ENCODE results near the gene ACTMAP. TPM values are rescaled to one million over a fixed set of nuclear protein-coding genes. Genes with fewer than 3 reads are reported as not detected.

Gene ACTMAP
- total and polyA plus RNA-seq, 2 of the 8 experiments (the other 6 are each of a cell fraction or from before 2014, with no cell fraction given) = 24.1 to 26.5 TPM

GRCh38 chr19:40778706-40779284, 28.5 kb upstream of the ACTMAP start:
- Histone ChIP-seq H4K5ac (ENCODE audit: insufficient read length, low read depth, low read length) (peak overlapping the region; percentile 48), H3K79me1 (ENCODE audit: low read depth, low read length) (no peaks in the 10 kb centered on the region), H3K27ac (ENCODE audit: low read depth, low read length) (peak overlapping the region; percentile 81; the same call in 1 of the 2 replicates), H3K56ac (replicated peaks; ENCODE audit: insufficient read length, low read depth, low read length) (no peak overlapping the region), H2BK12ac (ENCODE audit: low read depth, low read length) (peak overlapping the region; percentile 75; the same call in 1 of the 2 replicates), H3K14ac (ENCODE audit: insufficient read length) (no peak overlapping the region), H3K9me3 (ENCODE audit: insufficient read depth in 2 of 2, low read depth in 1 of 2, low read length in 1 of 2) (no peaks in the 10 kb centered on the region), H3K79me2 (ENCODE audit: control insufficient read depth in 1 of 2, insufficient read depth in 2 of 2, low read length in 2 of 2) (no peaks in the 10 kb centered on the region), H3K36me3 (ENCODE audit: control insufficient read depth in 2 of 4, insufficient read depth in 4 of 4, low read length in 3 of 4) (no peaks in the 10 kb centered on the region), H3K27me3 (replicated peaks in 1 of 4; ENCODE audit: control insufficient read depth in 3 of 4, extremely low read depth in 1 of 4, insufficient read depth in 3 of 4, low read length in 3 of 4) (no peaks in the 10 kb centered on the region), H2AFZ (ENCODE audit: low read length) (no peak overlapping the region), H3K4me1 (replicated peaks in 1 of 4; ENCODE audit: control insufficient read depth in 3 of 4, insufficient read depth in 4 of 4, low read length in 3 of 4) (peaks cover 0 to 14% (median 6%) of the 10 kb centered on the region in 4 experiments; a peak in 6 of 7 replicates), H2BK15ac (ENCODE audit: low read length) (no peak overlapping the region; the same call in 1 of the 2 replicates), H3K23ac (ENCODE audit: insufficient read length) (no peak overlapping the region), H4K8ac (ENCODE audit: extremely low read depth, insufficient read depth, low read length) (no peak overlapping the region), H2BK20ac (ENCODE audit: low read length) (no peak overlapping the region; the same call in 1 of the 2 replicates), H2AK5ac (ENCODE audit: low read depth, low read length) (no peak overlapping the region), H3K4me3 (ENCODE audit: extremely low read depth in 1 of 4, insufficient read depth in 2 of 4, low read depth in 3 of 4, low read length in 4 of 4) (peak overlapping the region; percentile 62 to 88 (median 79)), H3K4ac (replicated peaks; ENCODE audit: insufficient read length, low read depth, low read length) (no peak overlapping the region), H3K9ac (replicated peaks in 1 of 4; ENCODE audit: extremely low read depth in 1 of 4, low read depth in 3 of 4, low read length in 3 of 4) (peak overlapping the region in 2 of 4 experiments; percentile 3 to 56; a peak in 4 of 7 replicates), H4K91ac (replicated peaks; ENCODE audit: insufficient read length, low read length) (no peak overlapping the region), H3K4me2 (ENCODE audit: insufficient read depth in 1 of 2, low read depth in 2 of 2, low read length in 2 of 2) (peak overlapping the region; percentile 66 to 94), H2BK120ac (replicated peaks; ENCODE audit: low read depth, low read length) (peak overlapping the region; percentile 25), H3K23me2 (ENCODE audit: low read depth, low read length) (peaks cover 8% of the 10 kb centered on the region; the same call in 1 of the 2 replicates), H2BK5ac (ENCODE audit: low read depth, low read length) (peak overlapping the region; percentile 71), H4K20me1 (replicated peaks in 1 of 2; ENCODE audit: control insufficient read depth in 1 of 2, insufficient read depth in 2 of 2, low read length in 2 of 2) (no peaks in the 10 kb centered on the region), H3K18ac (ENCODE audit: extremely low read depth, low read length) (peak overlapping the region; percentile 71; the same call in 1 of the 2 replicates)
- DNase-seq (ENCODE audit: low read depth in 1 of 2, low spot score in 2 of 2) (peak in 1 of 2 experiments; percentile 97), FAIRE-seq (peak; percentile 84)
- POLR2A ChIA-PET (ENCODE audit: partially characterized antibody) = interaction anchor here (0.7 to 17.9 kb wide), 13 partner anchors 8 to 170 kb away, joined by 3 to 399 read pairs (median 9); partner anchors contain the start of genes ACTMAP, EGLN2, NUMBL and SNRPA
- WGBS, 2 experiments (ENCODE audit: extremely low coverage in 1 of 2, insufficient coverage in 1 of 2, insufficient read length in 1 of 2, insufficient replicate concordance in 2 of 2, low coverage in 1 of 2, low lambda C conversion rate in 2 of 2, missing lambda C conversion rate in 1 of 2) = 4% methylated on average over 7 of the region's 7 CpGs; no CpG with 5 or more reads in 1 of the 2 experiments
- CTCF ChIA-PET (ENCODE audit: partially characterized antibody) = interaction anchor here (0.7 to 3.9 kb wide), 5 partner anchors 18 to 1418 kb away, joined by 3 to 29 read pairs (median 8); partner anchors contain the start of gene EGLN2
- no peak for TF ChIP-seq ZNF274 (IDR thresholded peaks at IDR 0.05; ENCODE audit: borderline replicate concordance, extremely low read depth, low read length)
- no peak for TF ChIP-seq GABPA (IDR thresholded peaks at IDR 0.05; ENCODE audit: borderline replicate concordance, insufficient read depth, low read length)
- TF ChIP-seq BRCA1 (IDR thresholded peaks at IDR 0.05; ENCODE audit: low read depth, low read length) = no peak
- no peak for TF ChIP-seq KDM4A (IDR thresholded peaks at IDR 0.05; ENCODE audit: low read depth, low read length, severe bottlenecking)
- no peak for TF ChIP-seq JUN (IDR thresholded peaks at IDR 0.05; ENCODE audit: low read depth, low read length)
- no peak for TF ChIP-seq POLR2A (IDR thresholded peaks at IDR 0.05; ENCODE audit: control extremely low read depth in 1 of 2, low read depth in 2 of 2, low read length in 2 of 2)
- 0 out of 2 replicates have a peak, but pooled peaks have one; percentile 15 for TF ChIP-seq YY1 (IDR thresholded peaks at IDR 0.05; ENCODE audit: low read depth, low read length)
- no peak for TF ChIP-seq SP2 (IDR thresholded peaks at IDR 0.05; ENCODE audit: low read length)
- TF ChIP-seq CREB1 (IDR thresholded peaks at IDR 0.05) = 0 out of 2 replicates have a peak, but pooled peaks have one; percentile 14
- no peak for TF ChIP-seq FOSL1 (IDR thresholded peaks at IDR 0.05; ENCODE audit: insufficient read depth, low read depth, low read length)
- no peak for TF ChIP-seq GTF2F1 (IDR thresholded peaks at IDR 0.05; ENCODE audit: borderline replicate concordance, low read depth, low read length)
- no peak for TF ChIP-seq RAD21 (IDR thresholded peaks at IDR 0.05 in 1 of 2, conservative IDR thresholded peaks at IDR 0.05 in 1 of 2; ENCODE audit: low read depth in 2 of 2, low read length in 2 of 2)
- 0 out of 2 replicates have a peak, but pooled peaks have one; percentile 43 for TF ChIP-seq POU5F1 (IDR thresholded peaks at IDR 0.05; ENCODE audit: low read depth, low read length)

Measured in H1 (cell line).